IPS DF 19.7 (cell line): ENCODE results near the gene ANKRD33B.
"Not testable (repeated sequence)": the region's sequence is repeated elsewhere in the genome, so short reads cannot be mapped to it uniquely, and the experiment has no call there.

Experiments used
- DNase-seq: peaks from one replicate; pipeline ENCODE4 v3.0.0-alpha.2; 2013; ENCODE audit warnings: low read depth, low spot score

The ANKRD33B gene

DNA sequence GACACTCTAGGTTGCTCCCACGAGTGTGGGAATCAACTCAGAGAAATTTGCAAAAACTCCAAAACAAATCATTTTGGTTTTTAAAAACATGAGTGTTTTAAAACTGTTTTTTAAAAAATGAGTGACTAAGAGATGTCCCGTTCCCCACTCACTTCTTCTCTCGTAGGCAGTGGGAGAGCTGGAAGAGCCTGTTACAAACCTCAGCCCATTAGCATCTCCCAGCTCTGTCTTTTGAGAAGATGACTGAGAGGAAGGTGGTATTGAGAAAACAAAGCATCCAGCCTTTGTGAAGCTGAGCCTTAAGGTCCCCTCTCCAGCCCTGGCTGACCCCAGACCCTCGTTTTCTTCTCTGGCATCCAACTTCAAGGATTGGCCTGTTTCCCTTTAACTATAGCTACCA, 4.7 kb upstream of the ANKRD33B start:
- no peak for DNase-seq

- no peak for DNase-seq
Measured at GRCh38 chr5:10559871-10560270, 4.0 kb upstream of the ANKRD33B start.

- no peak for DNase-seq
Measured at GRCh38 chr5:10562201-10563109, 1.4 kb upstream of the ANKRD33B start.

GRCh38 chr5:10563110-10563944, 543 bp upstream of the ANKRD33B start:
- DNase-seq, result no peak

DNA sequence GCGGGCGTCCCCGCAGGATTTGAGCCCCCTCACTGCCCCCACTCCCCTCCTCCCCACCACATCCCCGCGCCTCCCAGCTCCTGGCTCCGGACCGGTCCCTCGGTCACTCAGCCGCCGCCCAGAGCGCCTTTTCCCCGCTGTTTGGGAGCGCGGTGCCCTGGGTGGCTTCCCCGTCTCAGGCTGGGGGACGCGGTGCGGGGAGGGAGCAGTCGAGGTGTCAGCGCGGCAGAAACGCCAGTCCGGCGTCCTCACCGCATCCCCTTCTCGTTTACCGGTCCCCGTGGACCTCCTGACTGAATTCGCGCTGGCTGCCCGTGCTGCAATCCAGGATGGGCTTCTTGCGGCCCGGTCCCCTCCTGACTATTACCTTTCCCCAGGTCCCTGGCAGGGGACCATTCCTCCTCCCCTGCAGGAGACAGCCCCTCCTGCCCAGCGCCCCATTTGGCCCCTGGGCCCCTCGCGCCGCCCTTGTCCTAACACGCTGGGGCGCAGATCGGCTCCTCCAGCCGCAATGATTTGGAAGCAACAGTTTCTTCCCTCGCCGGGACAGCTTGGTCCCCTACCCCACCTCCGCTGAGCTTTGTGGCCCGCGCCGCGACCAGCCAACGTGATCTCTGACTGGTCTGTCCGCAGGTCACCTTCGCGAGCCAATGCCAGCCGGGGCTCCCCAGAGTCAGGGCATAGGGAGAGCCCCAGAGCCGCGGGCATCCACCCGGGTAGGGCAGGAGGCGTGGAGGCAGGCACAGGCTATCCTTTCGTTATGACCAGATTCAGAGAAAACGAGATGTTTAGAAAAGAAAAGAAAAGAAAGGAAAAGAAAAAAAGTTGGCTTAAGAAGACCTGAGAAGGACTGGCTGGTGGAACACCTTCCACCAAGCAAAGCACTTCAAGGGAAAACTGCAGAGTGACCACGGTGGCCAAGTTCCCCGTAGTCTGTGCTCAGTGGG, 1.2 kb downstream of the ANKRD33B start:
- DNase-seq, result no peak

DNA sequence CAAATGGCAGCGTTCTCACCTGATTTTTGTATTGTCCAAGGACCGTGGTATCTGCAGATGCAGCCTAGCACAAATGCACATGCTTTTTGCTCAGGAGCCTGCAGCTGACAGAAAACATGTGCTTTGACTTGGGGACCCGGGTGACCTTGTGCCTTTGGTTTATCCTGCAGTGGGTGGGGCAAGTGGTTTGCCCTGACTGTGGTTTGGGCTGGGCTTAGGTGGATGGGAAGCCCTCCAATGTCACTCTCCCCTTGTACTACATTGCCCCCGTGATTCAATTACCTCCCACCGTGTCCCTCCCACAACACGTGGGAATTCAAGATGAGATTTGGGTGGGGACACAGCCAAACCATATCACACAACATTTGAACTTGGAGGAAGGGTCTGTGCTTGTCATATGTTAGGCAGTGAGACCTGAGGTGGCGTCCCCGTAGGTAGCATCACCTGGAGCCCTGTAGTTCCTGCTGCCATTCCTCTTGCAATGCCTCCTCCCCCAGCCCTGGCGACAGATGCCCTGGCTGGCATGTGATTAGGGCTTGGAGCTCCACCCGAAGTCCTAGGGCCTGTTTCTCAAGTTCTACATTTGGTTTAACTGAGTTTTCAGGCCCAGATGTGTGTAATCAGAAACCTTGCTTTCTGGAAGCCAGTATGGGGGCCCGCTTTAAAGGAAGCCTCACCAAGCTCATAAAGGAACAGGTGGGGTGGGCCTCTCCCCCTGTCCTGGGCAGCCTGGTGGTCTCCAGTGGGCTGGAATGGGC, 2.1 kb downstream of the ANKRD33B start:
- DNase-seq, result no peak

GRCh38 chr5:10566543-10567068, 2.7 kb downstream of the ANKRD33B start:
- no peak for DNase-seq

DNA sequence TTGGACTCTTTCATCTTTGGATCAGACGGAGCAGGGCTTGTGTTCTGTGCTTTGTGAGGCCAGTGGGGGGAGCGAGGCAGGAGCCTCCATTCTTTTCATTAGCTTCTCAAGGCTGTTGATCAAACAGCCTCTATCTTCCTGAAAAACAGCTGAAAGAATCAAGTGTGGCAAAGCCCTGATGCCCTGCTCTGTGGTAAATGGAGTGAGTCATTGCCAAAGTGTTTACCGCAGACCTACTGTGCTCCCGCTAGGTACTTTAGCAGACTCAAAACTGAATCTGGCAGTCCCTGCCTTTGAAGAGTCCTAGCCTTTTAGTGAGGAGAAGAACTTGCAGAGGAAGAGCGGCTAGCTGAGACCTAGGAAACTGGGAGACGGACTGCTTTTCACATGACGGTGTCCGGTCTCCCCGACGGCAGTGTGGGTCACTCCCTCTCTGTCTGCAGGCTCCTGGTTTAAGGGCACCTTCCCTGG, 3.3 kb downstream of the ANKRD33B start:
- no peak for DNase-seq

GRCh38 chr5:10567781-10568321, 4.0 kb downstream of the ANKRD33B start:
- DNase-seq, result no peak

DNA sequence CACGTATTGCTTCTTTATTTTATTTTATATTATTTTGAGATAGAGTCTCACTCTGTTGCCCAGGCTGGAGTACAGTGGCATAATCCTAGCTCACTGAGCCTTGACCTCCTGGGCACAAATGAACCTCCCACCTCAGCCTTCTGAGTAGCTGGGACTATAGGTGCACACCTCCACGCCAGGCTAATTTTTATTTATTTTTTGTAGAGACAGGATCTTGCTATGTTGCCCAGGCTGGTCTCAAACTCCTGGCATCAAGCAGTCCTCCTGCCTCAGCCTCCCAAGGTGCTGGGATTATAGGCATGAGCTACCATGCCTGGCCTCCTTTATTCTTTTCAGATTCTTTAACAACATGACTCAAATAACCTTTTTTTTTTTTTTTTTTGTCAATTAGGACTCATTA, 6.7 kb downstream of the ANKRD33B start:
- not testable (repeated sequence) for DNase-seq

DNA sequence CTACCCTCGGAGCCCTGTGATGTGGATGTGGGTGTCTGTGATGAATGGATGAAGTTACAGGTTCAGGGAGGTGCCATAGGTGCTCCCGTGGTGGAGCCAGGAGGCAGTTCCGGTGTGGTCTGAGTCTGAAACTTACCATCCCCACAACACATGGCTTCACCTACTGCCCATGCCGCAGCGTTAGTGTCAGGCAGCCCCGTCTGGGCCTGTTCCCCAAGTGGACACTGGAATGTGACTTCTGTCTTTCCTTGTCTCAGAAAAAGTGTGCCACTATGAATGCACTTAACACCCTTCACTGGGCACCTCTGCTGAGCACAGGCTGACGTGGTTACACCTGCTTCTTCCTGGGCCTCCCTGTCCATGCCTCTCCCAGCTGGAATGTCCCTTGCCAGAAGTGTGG, 8.6 kb downstream of the ANKRD33B start:
- no peak for DNase-seq

GRCh38 chr5:10573487-10574145, 9.7 kb downstream of the ANKRD33B start:
- DNase-seq, result no peak

GRCh38 chr5:10574879-10575278, 11.0 kb downstream of the ANKRD33B start:
- not testable (repeated sequence) for DNase-seq

GRCh38 chr5:10576121-10576789, 12.4 kb downstream of the ANKRD33B start:
- DNase-seq, result no peak

GRCh38 chr5:10576790-10577189, 12.9 kb downstream of the ANKRD33B start:
- no peak for DNase-seq

DNA sequence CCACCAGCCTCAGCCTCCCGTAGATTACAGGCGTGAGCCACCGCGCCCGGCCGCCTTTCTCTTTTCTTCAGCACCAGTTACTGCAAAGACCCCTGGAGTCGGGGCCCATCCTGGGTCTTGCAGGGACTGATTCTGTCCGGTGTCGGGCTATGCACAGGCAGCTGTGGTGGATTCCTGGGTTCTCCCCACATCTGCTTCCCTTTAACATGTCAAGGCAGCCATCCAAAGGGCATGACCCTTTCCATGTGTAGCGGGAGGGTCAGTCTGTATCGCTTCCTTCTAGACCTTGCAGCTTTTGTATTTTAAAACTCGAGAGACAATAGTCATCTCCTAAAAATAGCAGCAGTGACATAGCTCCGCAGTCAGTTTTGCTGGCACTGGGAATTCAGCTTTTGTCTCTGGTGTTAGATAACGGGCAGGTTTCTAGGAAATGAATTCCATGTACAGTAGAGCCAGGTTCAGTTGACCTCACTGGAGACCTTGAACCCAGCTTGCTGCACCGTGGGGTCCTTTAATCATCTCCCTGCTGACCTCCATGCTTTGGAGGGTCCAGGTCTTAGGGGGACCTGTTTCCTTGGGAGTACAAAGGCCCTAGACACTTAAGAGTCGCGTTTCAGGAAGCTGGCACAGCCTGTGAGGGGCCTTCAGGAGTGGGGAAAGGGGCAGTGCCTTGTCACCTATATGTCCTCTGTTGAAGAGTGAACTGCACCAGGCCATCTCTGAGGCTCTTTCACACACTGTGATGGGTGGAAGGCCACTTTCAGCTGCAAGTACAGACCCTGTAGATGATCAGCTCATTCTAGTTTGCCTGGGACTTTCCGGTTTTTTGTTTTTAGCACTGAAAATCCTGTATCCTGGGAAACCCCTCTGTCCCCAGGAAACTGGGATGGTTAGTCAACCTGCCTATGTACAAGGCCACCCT, 13.8 kb downstream of the ANKRD33B start:
- DNase-seq, result no peak

DNA sequence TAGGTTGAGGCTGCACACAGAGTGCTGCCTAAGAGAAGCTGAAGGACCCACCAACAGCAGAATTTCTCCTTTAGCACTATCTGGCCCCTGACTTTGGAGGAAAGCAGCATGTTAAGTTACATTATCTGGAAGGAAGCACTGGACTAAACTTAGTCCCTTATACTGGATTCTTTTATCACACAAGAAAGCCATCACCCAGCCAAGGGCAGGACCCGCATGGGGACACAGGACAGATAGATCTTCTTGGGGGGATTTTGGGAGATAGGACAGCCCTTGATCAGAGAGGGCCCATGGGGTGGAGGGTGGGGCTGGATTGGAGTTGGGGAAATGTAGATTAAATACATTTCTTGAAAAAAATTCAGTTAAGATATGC, 14.4 kb downstream of the ANKRD33B start:
- DNase-seq, result no peak

DNA sequence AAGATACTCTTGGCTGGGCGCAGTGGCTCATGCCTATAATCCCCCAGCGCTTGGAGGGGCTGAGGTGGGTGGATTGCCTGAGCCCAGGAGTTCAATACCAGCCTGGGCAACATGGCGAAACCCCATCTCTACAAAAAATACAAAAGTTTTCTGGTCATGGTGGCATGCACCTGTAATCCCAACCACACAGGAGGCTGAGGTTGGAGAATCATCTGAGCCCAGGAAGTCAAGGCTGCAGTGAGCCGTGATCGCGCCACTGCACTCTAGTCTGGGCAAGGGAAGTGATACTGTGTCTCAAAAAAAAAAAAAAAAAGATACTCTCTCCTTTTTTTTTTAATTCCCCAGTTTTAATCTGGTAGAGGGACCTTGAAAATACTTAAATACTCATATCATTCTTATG, 15.0 kb downstream of the ANKRD33B start:
- DNase-seq, result no peak
